ENCODE results near the gene PRSS21.

Gene PRSS21, protein sequence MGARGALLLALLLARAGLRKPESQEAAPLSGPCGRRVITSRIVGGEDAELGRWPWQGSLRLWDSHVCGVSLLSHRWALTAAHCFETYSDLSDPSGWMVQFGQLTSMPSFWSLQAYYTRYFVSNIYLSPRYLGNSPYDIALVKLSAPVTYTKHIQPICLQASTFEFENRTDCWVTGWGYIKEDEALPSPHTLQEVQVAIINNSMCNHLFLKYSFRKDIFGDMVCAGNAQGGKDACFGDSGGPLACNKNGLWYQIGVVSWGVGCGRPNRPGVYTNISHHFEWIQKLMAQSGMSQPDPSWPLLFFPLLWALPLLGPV

DNA sequence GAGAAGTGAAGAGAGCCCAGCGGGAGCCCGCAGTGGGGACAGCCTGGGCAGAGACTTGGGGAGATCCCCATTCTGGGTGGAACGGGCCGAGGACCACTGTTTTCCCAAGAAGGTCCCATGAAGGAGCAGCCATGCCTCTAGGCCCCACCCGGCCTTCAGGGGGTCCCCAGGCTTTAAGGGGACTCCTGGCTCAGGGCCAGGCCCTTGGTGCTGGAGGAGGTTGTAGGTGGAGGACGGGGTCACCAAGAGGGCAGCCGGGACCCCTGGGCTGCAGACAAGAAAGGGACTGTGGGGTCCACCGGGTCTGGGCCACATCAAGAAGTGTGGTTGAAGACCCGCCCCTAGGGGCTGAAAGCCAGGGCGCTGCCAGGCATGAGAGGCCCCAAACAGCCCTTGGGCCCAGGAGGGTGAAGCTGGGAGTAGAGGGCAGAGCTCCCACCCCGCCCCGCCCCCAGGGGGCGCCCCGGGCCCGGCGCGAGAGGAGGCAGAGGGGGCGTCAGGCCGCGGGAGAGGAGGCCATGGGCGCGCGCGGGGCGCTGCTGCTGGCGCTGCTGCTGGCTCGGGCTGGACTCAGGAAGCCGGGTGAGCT is at the start of gene PRSS21:
PRSS21 (plus strand) TSS at position 487 of the 589 bp plus-strand sequence; CDS start at position 519, 32 bp downstream.
- DNase-seq, result no peak

- DNase-seq, result no peak
Observed at GRCh38 chr16:2767891-2768290, 49.1 kb upstream of the PRSS21 start.

GRCh38 chr16:2768403-2769089 is 48.5 kb upstream of the PRSS21 start:
- no peak for DNase-seq

DNA sequence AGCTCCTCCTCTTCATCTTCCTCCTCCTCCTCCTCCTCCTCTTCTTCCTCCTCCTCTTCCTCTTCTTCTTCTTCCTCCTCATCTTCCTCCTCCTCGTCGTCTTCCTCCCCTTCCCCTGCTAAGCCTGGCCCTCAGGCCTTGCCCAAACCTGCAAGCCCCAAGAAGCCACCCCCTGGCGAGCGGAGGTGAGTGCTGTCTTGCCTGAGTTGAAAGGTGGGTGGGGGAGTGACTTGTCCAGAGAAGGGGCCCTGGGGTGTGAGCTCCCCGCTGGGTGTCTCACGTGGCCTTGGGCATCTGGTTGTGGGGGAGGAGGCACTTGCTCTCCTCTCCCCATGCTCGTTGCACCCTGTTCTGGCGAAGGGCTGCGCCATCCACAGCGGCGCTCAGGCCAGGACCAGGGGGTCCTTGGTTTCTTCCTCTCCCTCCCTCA is 47.9 kb upstream of the PRSS21 start:
- no peak for DNase-seq

- DNase-seq, result no peak
Observed at GRCh38 chr16:2769675-2770056, 47.4 kb upstream of the PRSS21 start.

- no peak for DNase-seq
Observed at GRCh38 chr16:2770057-2770951, 46.7 kb upstream of the PRSS21 start.

GRCh38 chr16:2771496-2772402 is 45.3 kb upstream of the PRSS21 start:
- DNase-seq, result no peak

DNA sequence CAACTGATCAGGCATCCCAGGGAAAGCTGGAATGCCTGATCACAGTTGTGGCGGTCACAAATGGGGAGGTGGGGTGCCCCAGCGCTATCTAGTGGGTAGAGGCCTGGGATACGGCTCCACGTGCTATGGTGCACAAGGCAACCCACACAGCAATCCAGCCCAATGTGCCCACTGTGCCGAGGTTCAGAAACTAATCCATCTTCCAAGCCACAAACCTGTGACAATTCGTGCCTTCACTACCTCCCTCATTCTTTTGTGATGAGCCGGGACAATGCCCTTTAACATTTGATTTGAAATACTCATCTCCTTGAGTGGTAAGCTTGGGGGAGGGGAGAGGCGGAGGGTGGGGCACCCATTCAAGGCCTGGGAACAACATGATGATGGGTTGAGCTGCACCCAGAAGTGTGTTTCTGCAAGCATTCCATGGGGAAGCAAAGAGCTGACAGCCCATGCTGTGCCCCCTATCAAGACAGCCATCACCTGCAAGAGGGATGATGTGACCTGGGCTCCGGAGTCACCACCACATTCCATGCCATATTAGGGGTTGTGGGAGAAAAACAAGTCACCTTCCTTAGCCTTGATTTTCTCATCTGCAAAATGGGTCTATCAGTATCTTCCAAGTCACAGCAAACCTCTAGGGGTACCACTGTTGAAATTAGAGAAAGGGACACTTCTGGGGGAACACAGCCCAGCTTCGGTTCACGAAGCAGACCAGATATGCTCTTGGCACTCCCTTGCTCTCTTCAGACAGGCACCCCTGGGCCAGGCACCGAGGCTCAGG is 43.7 kb upstream of the PRSS21 start:
- DNase-seq, result no peak

DNA sequence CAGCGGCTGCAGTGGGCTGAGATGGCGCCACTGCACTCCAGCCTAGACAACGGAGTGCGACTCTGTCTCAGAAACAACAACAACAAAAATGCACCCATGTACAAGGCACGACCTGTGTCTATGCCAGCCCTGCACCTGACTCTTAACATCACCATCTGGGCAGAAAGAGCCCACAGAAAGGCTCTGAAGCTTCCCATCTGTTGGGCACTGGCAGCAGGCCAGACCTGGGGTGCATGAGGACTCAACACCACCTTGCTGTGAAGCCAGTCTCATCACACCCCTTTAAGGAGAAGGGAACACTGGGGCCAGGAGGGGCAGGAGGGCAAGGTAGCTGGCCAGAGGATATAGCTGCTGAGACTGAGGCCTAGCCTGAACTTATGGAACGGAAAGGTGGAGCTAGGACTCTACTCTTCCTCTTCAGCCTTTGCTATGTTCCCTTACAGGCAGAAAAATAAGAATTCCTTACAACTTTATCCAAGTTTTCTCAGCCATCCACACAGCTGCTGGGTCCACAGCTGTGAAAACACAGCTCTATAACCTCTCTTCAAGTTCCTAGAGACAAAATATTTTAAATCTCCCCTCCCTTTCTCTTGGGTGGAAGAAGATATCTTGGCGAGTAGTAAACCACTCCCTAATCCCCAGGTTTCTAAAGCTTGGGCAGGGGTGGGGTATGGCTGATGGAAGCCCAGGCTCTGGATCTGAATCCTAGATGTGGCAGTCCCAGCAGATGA is 42.7 kb upstream of the PRSS21 start:
- no peak for DNase-seq

DNA sequence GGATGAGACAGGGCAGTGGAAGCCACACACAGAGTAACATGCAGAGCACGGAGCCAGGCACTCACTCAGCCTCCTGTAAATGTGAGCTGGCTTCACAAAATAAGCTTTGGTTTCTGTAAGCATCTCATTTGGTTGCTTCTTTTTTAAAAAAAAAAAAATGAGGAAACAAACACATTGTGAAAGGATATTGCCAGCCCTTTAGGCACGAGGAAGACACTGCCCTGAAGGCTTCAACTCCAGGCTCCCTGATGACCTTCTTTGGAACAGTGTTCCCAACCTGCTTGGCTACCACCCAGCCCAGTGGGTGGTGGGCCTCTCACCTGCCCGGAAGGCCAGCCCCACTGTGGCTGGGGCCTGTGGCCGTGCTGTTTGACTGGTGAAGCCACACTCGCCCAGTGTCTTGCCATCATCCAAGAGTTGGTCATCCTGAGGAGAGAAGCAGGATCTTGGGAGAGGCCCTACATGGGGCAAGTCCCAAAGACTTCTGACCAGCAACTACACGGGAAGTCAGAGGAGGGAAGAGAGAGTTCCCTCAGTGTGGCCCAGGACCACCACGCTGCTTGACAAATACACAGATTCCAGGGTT is 41.8 kb upstream of the PRSS21 start:
- DNase-seq, result no peak

DNA sequence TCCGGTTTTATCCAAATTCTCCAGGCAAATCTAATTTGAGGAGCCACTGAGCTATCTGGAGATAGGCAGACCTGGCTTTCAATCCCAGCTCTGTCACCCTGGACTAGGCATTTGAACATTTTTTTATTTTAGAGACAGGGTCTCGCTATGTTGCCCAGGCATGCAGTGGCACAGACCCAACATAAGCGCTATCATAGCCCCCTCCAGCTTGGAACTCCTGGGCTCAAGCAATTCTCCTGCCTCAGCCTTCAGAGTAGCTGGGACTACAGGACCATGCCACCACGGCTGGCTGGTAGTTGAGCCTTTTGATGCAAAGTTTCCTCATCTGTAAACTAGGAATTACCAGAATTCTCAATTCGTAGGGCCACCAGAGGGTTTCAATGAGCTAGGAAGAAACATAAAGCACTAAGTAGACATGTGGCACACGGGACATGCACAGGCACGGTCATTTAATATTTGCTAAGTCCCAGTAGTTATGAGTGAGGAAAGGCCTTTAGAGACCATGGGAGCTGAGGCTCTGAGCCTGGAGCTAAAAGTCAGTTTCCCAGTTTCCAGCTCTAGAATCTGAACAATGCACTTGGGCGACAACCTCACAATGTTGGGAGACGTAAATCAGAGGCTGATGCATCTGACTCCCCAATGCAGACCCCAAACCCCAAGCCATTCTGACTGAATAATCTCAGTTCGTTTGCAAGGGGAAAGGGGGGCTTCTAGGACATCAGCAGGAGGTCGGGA is 41.1 kb upstream of the PRSS21 start:
- DNase-seq, result no peak

GRCh38 chr16:2776500-2777139 is 40.4 kb upstream of the PRSS21 start:
- DNase-seq, result no peak

DNA sequence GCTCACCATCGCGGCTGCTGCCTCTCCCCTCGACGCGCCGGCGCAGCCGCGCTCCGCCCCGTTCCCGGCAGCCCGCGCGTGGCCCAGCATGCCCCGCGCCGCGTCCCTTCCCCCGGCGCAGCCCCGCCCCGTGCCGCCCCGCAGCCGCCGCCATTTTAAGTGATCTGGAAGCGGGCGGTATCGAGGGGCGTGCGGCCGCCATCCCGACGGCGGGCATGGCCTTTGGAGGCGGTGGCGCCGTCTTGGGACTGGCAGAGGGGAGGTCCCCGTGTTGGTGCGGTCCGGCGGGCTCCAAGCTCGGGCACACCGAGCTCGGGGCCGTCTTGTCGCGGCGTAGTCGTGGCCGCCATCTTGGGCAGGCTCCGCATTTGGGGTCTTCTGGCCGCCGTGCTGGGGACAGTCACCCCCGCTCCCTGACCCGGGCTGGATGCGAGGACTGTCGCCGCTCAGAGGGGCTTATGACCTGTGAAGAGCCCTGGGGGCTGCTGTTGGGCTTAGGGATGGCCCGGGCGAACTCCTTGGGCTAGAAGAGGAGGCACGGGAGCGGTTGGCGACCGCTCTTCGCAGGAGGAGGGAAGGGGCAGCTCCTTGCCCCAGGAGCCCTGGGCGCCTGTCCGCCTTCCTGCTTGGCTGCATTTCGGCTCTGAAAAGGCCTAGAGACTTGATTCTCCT is 39.7 kb upstream of the PRSS21 start, which contains the start of gene ELOB:
ELOB (minus strand) TSS at position 50 of the 672 bp plus-strand sequence; CDS start at position 9, 41 bp downstream.
- DNase-seq, result peak; percentile 51

- no peak for DNase-seq
Observed at GRCh38 chr16:2777903-2778629, 39.0 kb upstream of the PRSS21 start.

DNA sequence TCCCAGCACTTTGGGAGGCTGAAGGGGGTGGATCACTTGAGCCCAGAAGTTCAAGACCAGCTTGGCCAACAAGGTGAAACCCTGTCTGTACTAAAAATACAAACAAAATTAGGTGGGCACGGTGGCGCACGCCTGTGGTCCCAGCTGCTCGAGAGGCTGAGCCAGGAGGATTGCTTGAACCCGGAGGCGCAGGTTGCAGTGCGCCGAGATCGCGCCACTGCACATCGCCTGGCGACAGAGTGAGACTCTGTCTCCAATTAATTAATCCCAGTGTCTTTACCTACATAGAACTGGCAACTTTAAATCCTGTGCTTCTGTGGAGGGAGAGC is 38.4 kb upstream of the PRSS21 start:
- DNase-seq, result no peak

- DNase-seq, result no peak
Observed at GRCh38 chr16:2779151-2779920, 37.7 kb upstream of the PRSS21 start.
